ENCODE results near the gene TLE2. TPM values are rescaled to one million over a fixed set of nuclear protein-coding genes. Genes with fewer than 3 reads are reported as not detected.
A peak's percentile ranks its signal among the peaks of the same experiment; 100 is the strongest.

Gene TLE2
- total RNA-seq, 1 experiment from 2014 or later = 3.1 TPM

DNA sequence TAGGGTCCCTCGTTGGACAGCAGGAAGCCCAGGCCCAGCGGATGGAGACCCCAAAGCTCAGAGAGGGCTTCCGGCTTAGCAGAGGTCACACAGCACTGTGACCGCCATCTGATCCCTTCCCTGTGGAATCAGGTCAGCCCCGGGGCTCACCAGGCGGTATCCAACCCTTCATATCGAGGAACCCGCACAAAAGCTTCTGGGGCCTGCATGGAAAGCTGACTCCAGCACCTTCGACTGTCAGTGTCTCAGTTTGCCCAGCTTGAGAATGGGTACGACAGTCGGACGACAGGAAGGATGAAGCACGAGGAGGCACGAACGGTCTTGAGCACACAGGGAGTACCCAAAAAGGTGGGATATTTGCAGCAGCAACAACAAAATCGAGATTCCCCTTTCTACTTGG lies 30.6 kb upstream of the TLE2 start:
- H3K27ac ChIP-seq (ENCODE audit: insufficient read length, low read depth, low read length) = no peak overlapping the region
- 0 out of 2 replicates have a peak, but pooled peaks cover 2% of the 10 kb centered on the region for H3K79me2 ChIP-seq (ENCODE audit: insufficient read depth, low read length)
- H2AFZ ChIP-seq (ENCODE audit: low read length) = no peak overlapping the region
- H3K27me3 ChIP-seq (ENCODE audit: insufficient read depth, low read length) = no peaks in the 10 kb centered on the region
- H2BK12ac ChIP-seq (ENCODE audit: insufficient read length, low read depth, low read length) = no peak overlapping the region
- no peaks in the 10 kb centered on the region for H4K20me1 ChIP-seq (ENCODE audit: control insufficient read depth, insufficient read depth, insufficient read length)
- H3K23ac ChIP-seq (ENCODE audit: insufficient read length, low read depth, low read length) = no peak overlapping the region
- H4K5ac ChIP-seq (ENCODE audit: insufficient read length, low read depth, low read length) = no peak overlapping the region
- H3K4me2 ChIP-seq (ENCODE audit: insufficient read depth, insufficient read length, low read length) = no peak overlapping the region
- H3K23me2 ChIP-seq (ENCODE audit: insufficient read length, low read depth, low read length, poor library complexity, severe bottlenecking) = no peaks in the 10 kb centered on the region
- H2BK20ac ChIP-seq (ENCODE audit: low read depth, low read length, poor library complexity, severe bottlenecking) = no peak overlapping the region
- H3K9me3 ChIP-seq (ENCODE audit: control insufficient read depth, low read depth, low read length) = no peaks in the 10 kb centered on the region
- Mint-ChIP-seq H3K4me1 (peaks cover 19 to 49% of the 10 kb centered on the region in 2 experiments), H3K27ac (0 out of 7 replicates have a peak overlapping the region, but pooled peaks of 1 of the 3 experiments have one; percentile 79), H3K27me3 (ENCODE audit: low read depth) (peaks cover 3% of the 10 kb centered on the region), H3K4me3 (peak overlapping the region in 1 of 2 experiments; percentile 30; a peak in 2 of 5 replicates), H3K36me3 (ENCODE audit: insufficient read depth in 1 of 3, low read depth in 3 of 3) (peaks cover 12 to 46% (median 39%) of the 10 kb centered on the region in 3 experiments; a peak in 6 of 7 replicates), H3K9me3 (no peaks in the 10 kb centered on the region)
- no peak overlapping the region for H2BK15ac ChIP-seq (ENCODE audit: low read depth, low read length)
- H4K8ac ChIP-seq (replicated peaks; ENCODE audit: insufficient read length, low read depth, low read length) = no peak overlapping the region
- TF ChIP-seq, protein P1, sequence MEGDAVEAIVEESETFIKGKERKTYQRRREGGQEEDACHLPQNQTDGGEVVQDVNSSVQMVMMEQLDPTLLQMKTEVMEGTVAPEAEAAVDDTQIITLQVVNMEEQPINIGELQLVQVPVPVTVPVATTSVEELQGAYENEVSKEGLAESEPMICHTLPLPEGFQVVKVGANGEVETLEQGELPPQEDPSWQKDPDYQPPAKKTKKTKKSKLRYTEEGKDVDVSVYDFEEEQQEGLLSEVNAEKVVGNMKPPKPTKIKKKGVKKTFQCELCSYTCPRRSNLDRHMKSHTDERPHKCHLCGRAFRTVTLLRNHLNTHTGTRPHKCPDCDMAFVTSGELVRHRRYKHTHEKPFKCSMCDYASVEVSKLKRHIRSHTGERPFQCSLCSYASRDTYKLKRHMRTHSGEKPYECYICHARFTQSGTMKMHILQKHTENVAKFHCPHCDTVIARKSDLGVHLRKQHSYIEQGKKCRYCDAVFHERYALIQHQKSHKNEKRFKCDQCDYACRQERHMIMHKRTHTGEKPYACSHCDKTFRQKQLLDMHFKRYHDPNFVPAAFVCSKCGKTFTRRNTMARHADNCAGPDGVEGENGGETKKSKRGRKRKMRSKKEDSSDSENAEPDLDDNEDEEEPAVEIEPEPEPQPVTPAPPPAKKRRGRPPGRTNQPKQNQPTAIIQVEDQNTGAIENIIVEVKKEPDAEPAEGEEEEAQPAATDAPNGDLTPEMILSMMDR (conservative IDR thresholded peaks at IDR 0.05) = no peak
- no peak overlapping the region for H2BK5ac ChIP-seq (ENCODE audit: insufficient read length, low read length)
- no peak overlapping the region for H3K14ac ChIP-seq (ENCODE audit: insufficient read depth, low read length)
- no peaks in the 10 kb centered on the region; the same call in 1 of the 2 replicates for H3K4me1 ChIP-seq (ENCODE audit: insufficient read depth, low read length)
- no peak for DNase-seq
- H3K9ac ChIP-seq (ENCODE audit: extremely low read depth, insufficient read length, low read length) = no peak overlapping the region
- H3K56ac ChIP-seq (ENCODE audit: insufficient read length, low read depth, low read length) = no peak overlapping the region
- H3T11ph ChIP-seq (ENCODE audit: low read length) = no peak overlapping the region
- H3K18ac ChIP-seq (ENCODE audit: insufficient read length, low read depth, low read length) = no peak overlapping the region
- WGBS (ENCODE audit: extremely low coverage, insufficient read length, low lambda C conversion rate) = no CpG with 5 or more reads among the region's 16 CpGs
- no peaks in the 10 kb centered on the region for H3K79me1 ChIP-seq (ENCODE audit: insufficient read depth, low read depth, low read length, poor library complexity, severe bottlenecking)
- H2AK5ac ChIP-seq (ENCODE audit: insufficient read length, low read length) = no peak overlapping the region
- no peak overlapping the region for H3K4ac ChIP-seq (ENCODE audit: low read depth, low read length)
- no peak overlapping the region for H2BK120ac ChIP-seq (ENCODE audit: low read depth, low read length, poor library complexity, severe bottlenecking)
- H4K91ac ChIP-seq (ENCODE audit: insufficient read length, low read depth, low read length) = no peak overlapping the region

All from H9 (cell line).